ENCODE results near the gene HLA-DOB.
A peak's percentile ranks its signal among the peaks of the same experiment; 100 is the strongest.

The HLA-DOB gene

DNA sequence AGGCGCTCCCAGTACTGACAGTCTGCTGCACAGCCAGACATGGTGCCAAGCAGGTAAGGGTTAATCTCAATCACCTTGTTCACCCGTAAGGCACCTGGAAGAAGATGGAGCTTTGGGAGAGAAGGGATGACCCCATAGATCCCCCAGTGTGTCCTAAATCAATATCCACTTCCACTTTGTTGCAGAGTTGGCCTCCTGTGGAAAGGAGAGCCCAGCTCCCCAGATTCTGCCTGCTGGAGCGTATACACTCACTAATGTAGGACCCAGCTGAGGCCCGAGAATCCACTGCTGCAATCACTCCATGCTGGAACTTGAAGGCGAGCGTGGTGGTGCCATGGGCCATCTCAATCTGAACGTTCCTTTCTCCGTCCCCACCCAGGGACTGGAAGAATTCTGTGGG, 25.9 kb upstream of the HLA-DOB start:
- H3K27me3 ChIP-seq (replicated peaks; ENCODE audit: control insufficient read depth, insufficient read depth, low read length): no peaks in the 10 kb centered on the region
- H3K9me3 ChIP-seq (ENCODE audit: control insufficient read depth, low read length): no peaks in the 10 kb centered on the region
- peaks cover 8% of the 10 kb centered on the region for H3K4me1 ChIP-seq (ENCODE audit: control insufficient read depth, insufficient read depth, low read length)
- no peak for DNase-seq (ENCODE audit: low read depth)
- no peak overlapping the region for H3K9ac ChIP-seq (ENCODE audit: low read length)
- peak overlapping the region; percentile 95 for H3K4me3 ChIP-seq (ENCODE audit: low read length)
- peaks cover 30% of the 10 kb centered on the region for H3K36me3 ChIP-seq (ENCODE audit: control insufficient read depth, insufficient read depth, low read length, severe bottlenecking)

- Histone ChIP-seq H3K9me3 (ENCODE audit: control insufficient read depth, low read length) (no peaks in the 10 kb centered on the region), H3K27me3 (replicated peaks; ENCODE audit: control insufficient read depth, insufficient read depth, low read length) (no peaks in the 10 kb centered on the region), H3K9ac (ENCODE audit: low read length) (no peak overlapping the region), H3K36me3 (ENCODE audit: control insufficient read depth, insufficient read depth, low read length, severe bottlenecking) (peaks cover 24% of the 10 kb centered on the region), H3K4me3 (ENCODE audit: low read length) (no peak overlapping the region), H3K4me1 (ENCODE audit: control insufficient read depth, insufficient read depth, low read length) (peaks cover 12% of the 10 kb centered on the region)
- no peak for DNase-seq (ENCODE audit: low read depth)
Observed at GRCh38 chr6:32842021-32842650, 25.3 kb upstream of the HLA-DOB start.

GRCh38 chr6:32840604-32841246, 23.9 kb upstream of the HLA-DOB start:
- peaks cover 12% of the 10 kb centered on the region for H3K36me3 ChIP-seq (ENCODE audit: control insufficient read depth, insufficient read depth, low read length, severe bottlenecking)
- H3K27me3 ChIP-seq (replicated peaks; ENCODE audit: control insufficient read depth, insufficient read depth, low read length): no peaks in the 10 kb centered on the region
- H3K4me1 ChIP-seq (ENCODE audit: control insufficient read depth, insufficient read depth, low read length): peaks cover 12% of the 10 kb centered on the region

DNA sequence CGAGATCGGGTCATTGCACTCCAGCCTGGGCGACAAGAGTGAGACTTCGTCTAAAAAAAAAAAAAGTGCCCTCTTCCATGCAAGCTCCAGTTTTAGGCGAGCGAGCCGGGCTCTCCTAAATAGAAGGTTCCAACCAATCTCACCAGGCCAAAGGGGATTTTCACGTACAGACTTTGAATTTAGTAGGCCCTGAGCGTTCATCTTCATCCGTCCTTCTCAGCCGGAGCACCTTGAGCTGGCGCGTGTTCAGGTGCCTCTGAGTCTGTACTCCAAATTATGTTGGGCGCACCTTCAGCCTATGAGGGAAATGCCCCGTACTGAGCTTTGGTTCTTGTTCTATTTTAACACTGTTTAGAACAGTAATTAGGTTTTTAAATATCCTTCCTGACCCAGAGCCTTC, 22.6 kb upstream of the HLA-DOB start:
- H3K27me3 ChIP-seq (replicated peaks; ENCODE audit: control insufficient read depth, insufficient read depth, low read length): no peaks in the 10 kb centered on the region

More at GRCh38 chr6:32840604-32841246, 23.9 kb upstream of the HLA-DOB start:
- no peak for DNase-seq (ENCODE audit: low read depth)
- H3K9ac ChIP-seq (ENCODE audit: low read length): no peak overlapping the region
- no peak overlapping the region for H3K4me3 ChIP-seq (ENCODE audit: low read length)
- H3K9me3 ChIP-seq (ENCODE audit: control insufficient read depth, low read length): no peaks in the 10 kb centered on the region

DNA sequence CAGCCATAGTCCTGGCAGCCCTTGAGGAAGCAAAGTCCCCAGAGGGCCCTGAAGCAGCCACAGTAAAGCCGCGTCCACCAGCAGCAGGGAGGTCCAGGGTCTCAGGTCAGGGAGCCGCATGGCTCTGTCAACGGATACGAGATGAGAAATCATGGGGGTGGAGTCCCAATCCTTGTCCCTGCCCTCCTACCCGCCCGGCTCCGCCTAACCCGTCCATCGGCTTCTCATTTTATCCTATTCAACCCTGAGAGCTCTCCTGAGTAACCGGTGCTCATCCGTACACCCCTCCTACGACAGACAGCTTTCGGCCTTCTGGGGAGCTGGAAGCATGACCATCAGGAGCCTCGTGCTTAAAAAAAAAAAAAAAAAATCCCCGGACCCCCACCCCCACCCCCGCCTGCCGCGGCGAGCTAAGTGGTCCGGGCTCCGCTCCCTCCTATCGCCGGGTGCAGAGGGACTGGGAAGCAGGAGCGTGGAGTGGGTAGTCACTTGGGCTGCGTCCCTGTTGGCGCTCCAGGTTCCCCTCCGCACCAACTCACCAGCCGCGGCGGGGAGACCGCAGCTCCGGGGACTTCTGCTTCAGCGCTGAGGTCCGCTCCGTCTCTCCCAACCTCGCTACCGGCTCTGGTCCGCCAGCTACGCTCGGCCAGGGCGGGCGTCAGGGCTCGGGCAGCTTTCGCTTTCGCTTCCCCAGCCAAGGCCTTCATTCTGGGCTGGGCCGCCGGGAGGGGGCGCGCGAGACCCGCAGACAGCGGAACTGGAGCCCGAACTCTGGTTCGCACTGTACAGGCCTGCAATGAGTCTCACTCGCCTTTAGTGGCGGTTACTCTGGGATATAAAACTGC, 21.5 kb upstream of the HLA-DOB start, which contains the start of gene TAP2:
Gene TAP2 (minus strand): TSS at position 626 of the 845 bp plus-strand sequence. CDS start 506 bp downstream, at position 120.
- peak within 1 kb of the TSS; percentile 88 for H3K4me3 ChIP-seq (ENCODE audit: low read length)
- H3K4me1 ChIP-seq (ENCODE audit: control insufficient read depth, insufficient read depth, low read length): peaks cover 12% of the 10 kb centered on the region
- peak within 1 kb of the TSS; percentile 90 for H3K9ac ChIP-seq (ENCODE audit: low read length)
- H3K36me3 ChIP-seq (ENCODE audit: control insufficient read depth, insufficient read depth, low read length, severe bottlenecking): peaks cover 22% of the 10 kb centered on the region
- H3K27me3 ChIP-seq (replicated peaks; ENCODE audit: control insufficient read depth, insufficient read depth, low read length): no peaks in the 10 kb centered on the region
- no peaks in the 10 kb centered on the region for H3K9me3 ChIP-seq (ENCODE audit: control insufficient read depth, low read length)
- peak; percentile 98 for DNase-seq (ENCODE audit: low read depth)

More for the DNA sequence above, 22.6 kb upstream of the HLA-DOB start:
- Histone ChIP-seq H3K4me1 (ENCODE audit: control insufficient read depth, insufficient read depth, low read length) (peaks cover 12% of the 10 kb centered on the region), H3K36me3 (ENCODE audit: control insufficient read depth, insufficient read depth, low read length, severe bottlenecking) (peaks cover 17% of the 10 kb centered on the region), H3K4me3 (ENCODE audit: low read length) (no peak overlapping the region), H3K9ac (ENCODE audit: low read length) (no peak overlapping the region), H3K9me3 (ENCODE audit: control insufficient read depth, low read length) (no peaks in the 10 kb centered on the region)
- no peak for DNase-seq (ENCODE audit: low read depth)

GRCh38 chr6:32837651-32838113, 20.9 kb upstream of the HLA-DOB start:
- no peaks in the 10 kb centered on the region for H3K9me3 ChIP-seq (ENCODE audit: control insufficient read depth, low read length)
- peaks cover 22% of the 10 kb centered on the region for H3K36me3 ChIP-seq (ENCODE audit: control insufficient read depth, insufficient read depth, low read length, severe bottlenecking)
- peaks cover 7% of the 10 kb centered on the region for H3K4me1 ChIP-seq (ENCODE audit: control insufficient read depth, insufficient read depth, low read length)
- DNase-seq (ENCODE audit: low read depth): no peak
- peak overlapping the region; percentile 90 for H3K9ac ChIP-seq (ENCODE audit: low read length)
- H3K4me3 ChIP-seq (ENCODE audit: low read length): peak overlapping the region; percentile 88
- H3K27me3 ChIP-seq (replicated peaks; ENCODE audit: control insufficient read depth, insufficient read depth, low read length): no peaks in the 10 kb centered on the region

GRCh38 chr6:32836873-32837272, 20.1 kb upstream of the HLA-DOB start:
- Histone ChIP-seq H3K9ac (ENCODE audit: low read length) (no peak overlapping the region), H3K4me1 (ENCODE audit: control insufficient read depth, insufficient read depth, low read length) (peaks cover 7% of the 10 kb centered on the region), H3K36me3 (ENCODE audit: control insufficient read depth, insufficient read depth, low read length, severe bottlenecking) (peaks cover 29% of the 10 kb centered on the region), H3K4me3 (ENCODE audit: low read length) (no peak overlapping the region), H3K27me3 (replicated peaks; ENCODE audit: control insufficient read depth, insufficient read depth, low read length) (no peaks in the 10 kb centered on the region), H3K9me3 (ENCODE audit: control insufficient read depth, low read length) (no peaks in the 10 kb centered on the region)
- DNase-seq (ENCODE audit: low read depth): no peak

GRCh38 chr6:32835167-32835893, 18.5 kb upstream of the HLA-DOB start:
- Histone ChIP-seq H3K4me3 (ENCODE audit: low read length) (no peak overlapping the region), H3K4me1 (ENCODE audit: control insufficient read depth, insufficient read depth, low read length) (peaks cover 7% of the 10 kb centered on the region), H3K27me3 (replicated peaks; ENCODE audit: control insufficient read depth, insufficient read depth, low read length) (no peaks in the 10 kb centered on the region), H3K9ac (ENCODE audit: low read length) (no peak overlapping the region), H3K36me3 (ENCODE audit: control insufficient read depth, insufficient read depth, low read length, severe bottlenecking) (peaks cover 31% of the 10 kb centered on the region), H3K9me3 (ENCODE audit: control insufficient read depth, low read length) (no peaks in the 10 kb centered on the region)
- DNase-seq (ENCODE audit: low read depth): no peak

DNA sequence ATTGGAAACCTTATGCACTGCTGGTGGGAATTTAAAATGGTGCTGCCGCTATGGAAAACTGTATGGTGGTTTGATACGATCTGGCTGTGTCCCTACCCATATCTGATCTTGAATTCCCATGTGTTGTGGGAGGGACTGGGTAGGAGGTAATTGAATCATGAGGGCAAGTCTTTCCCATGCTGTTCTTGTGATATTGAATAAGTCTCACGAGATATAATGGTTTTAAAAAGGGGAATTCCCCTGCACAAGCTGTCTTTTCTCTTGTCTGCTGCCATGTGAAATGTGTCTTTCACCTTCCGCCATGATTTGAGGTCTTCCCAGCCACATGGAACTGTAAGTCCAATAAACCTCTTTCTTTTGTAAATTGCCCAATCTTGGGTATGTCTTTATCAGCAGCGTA, 16.9 kb upstream of the HLA-DOB start:
- no peak overlapping the region for H3K4me3 ChIP-seq (ENCODE audit: low read length)
- peaks cover 48% of the 10 kb centered on the region for H3K36me3 ChIP-seq (ENCODE audit: control insufficient read depth, insufficient read depth, low read length, severe bottlenecking)
- DNase-seq (ENCODE audit: low read depth): no peak
- no peak overlapping the region for H3K9ac ChIP-seq (ENCODE audit: low read length)
- peaks cover 7% of the 10 kb centered on the region for H3K4me1 ChIP-seq (ENCODE audit: control insufficient read depth, insufficient read depth, low read length)
- no peaks in the 10 kb centered on the region for H3K27me3 ChIP-seq (replicated peaks; ENCODE audit: control insufficient read depth, insufficient read depth, low read length)
- H3K9me3 ChIP-seq (ENCODE audit: control insufficient read depth, low read length): no peaks in the 10 kb centered on the region

- Histone ChIP-seq H3K9ac (ENCODE audit: low read length) (no peak overlapping the region), H3K27me3 (replicated peaks; ENCODE audit: control insufficient read depth, insufficient read depth, low read length) (no peaks in the 10 kb centered on the region), H3K4me3 (ENCODE audit: low read length) (no peak overlapping the region), H3K9me3 (ENCODE audit: control insufficient read depth, low read length) (no peaks in the 10 kb centered on the region), H3K36me3 (ENCODE audit: control insufficient read depth, insufficient read depth, low read length, severe bottlenecking) (peaks cover 52% of the 10 kb centered on the region), H3K4me1 (ENCODE audit: control insufficient read depth, insufficient read depth, low read length) (peaks cover 2% of the 10 kb centered on the region)
- no peak for DNase-seq (ENCODE audit: low read depth)
Observed at GRCh38 chr6:32832535-32832934, 15.7 kb upstream of the HLA-DOB start.
